Stimulated activated effector memory CD8-positive, alpha-beta T cell treated with anti-CD3 and anti-CD28 coated beads, Interleukin-12 subunit alpha, Interleukin-12 subunit beta, amount 100 ng/mL, for 72 hours (primary cell): ENCODE results near the gene TSPAN14.

Source experiments
- ATAC-seq: fragments of 150-1000 bp; cut with Tn5 transposase; 2 replicates; pipeline ENCODE4 v1.10.0; 2021
- DNase-seq, 2 donors: peaks; one replicate each; pipeline ENCODE4 v3.0.0; 2021 to 2022; ENCODE audit warnings: low spot score in 2 of 2
- H3K27ac Mint-ChIP-seq: one replicate; pipeline ENCODE4 v1.8.0; 2022; ENCODE audit warnings: mild to moderate bottlenecking, mixed read lengths
- H3K36me3 Mint-ChIP-seq: one replicate; pipeline ENCODE4 v1.8.0; 2022; ENCODE audit warnings: mild to moderate bottlenecking, mixed read lengths
- H3K4me1 Mint-ChIP-seq: one replicate; pipeline ENCODE4 v1.8.0; 2022; ENCODE audit warnings: mixed read lengths
- H3K4me3 Mint-ChIP-seq: one replicate; pipeline ENCODE4 v1.8.0; 2022; ENCODE audit warnings: mild to moderate bottlenecking, mixed read lengths
- H3K9me3 Mint-ChIP-seq: one replicate; pipeline ENCODE4 v1.8.0; 2022; ENCODE audit warnings: mixed read lengths

TSPAN14 gene

GRCh38 chr10:80485076-80485945, 31.2 kb downstream of the TSPAN14 start:
- Mint-ChIP-seq H3K4me1 (peaks cover 74% of the 10 kb centered on the region), H3K36me3 (peaks cover 43% of the 10 kb centered on the region), H3K9me3 (no peaks in the 10 kb centered on the region), H3K4me3 (peak overlapping the region; percentile 67), H3K27ac (peak overlapping the region; percentile 94)
- DNase-seq (no peak), ATAC-seq (peak; percentile 44)

GRCh38 chr10:80485946-80486764, 32.0 kb downstream of the TSPAN14 start:
- DNase-seq, result no peak
- H3K4me3 Mint-ChIP-seq, result peak overlapping the region; percentile 67
- no peak for ATAC-seq
- H3K4me1 Mint-ChIP-seq, result peaks cover 83% of the 10 kb centered on the region
- H3K27ac Mint-ChIP-seq, result peak overlapping the region; percentile 94
- no peaks in the 10 kb centered on the region for H3K9me3 Mint-ChIP-seq
- H3K36me3 Mint-ChIP-seq, result peaks cover 50% of the 10 kb centered on the region

- peaks cover 58% of the 10 kb centered on the region for H3K36me3 Mint-ChIP-seq
- ATAC-seq, result no peak
- H3K27ac Mint-ChIP-seq, result peak overlapping the region; percentile 94
These were observed 32.8 kb downstream of the TSPAN14 start for GRCh38 chr10:80486785-80487420.

GRCh38 chr10:80487421-80487785, 33.3 kb downstream of the TSPAN14 start:
- H3K36me3 Mint-ChIP-seq, result peaks cover 63% of the 10 kb centered on the region
- DNase-seq (no peak), ATAC-seq (peak; percentile 29)
- peak overlapping the region; percentile 94 for H3K27ac Mint-ChIP-seq
- H3K4me1 Mint-ChIP-seq, result peaks cover 95% of the 10 kb centered on the region
- peak overlapping the region; percentile 67 for H3K4me3 Mint-ChIP-seq
- H3K9me3 Mint-ChIP-seq, result no peaks in the 10 kb centered on the region

More at GRCh38 chr10:80486785-80487420, 32.8 kb downstream of the TSPAN14 start:
- Mint-ChIP-seq H3K4me3 (peak overlapping the region; percentile 67), H3K4me1 (peaks cover 90% of the 10 kb centered on the region), H3K9me3 (no peaks in the 10 kb centered on the region)
- DNase-seq, result no peak

- Mint-ChIP-seq H3K4me3 (peak overlapping the region; percentile 67), H3K4me1 (peaks cover 96% of the 10 kb centered on the region), H3K27ac (peak overlapping the region; percentile 94), H3K36me3 (peaks cover 67% of the 10 kb centered on the region), H3K9me3 (no peaks in the 10 kb centered on the region)
- ATAC-seq, result peak; percentile 86
- DNase-seq, result peak; percentile 50 to 79
These were observed 33.9 kb downstream of the TSPAN14 start for GRCh38 chr10:80487791-80488538.

GRCh38 chr10:80488539-80489066, 34.5 kb downstream of the TSPAN14 start:
- ATAC-seq, result no peak
- Mint-ChIP-seq H3K4me1 (peaks cover 96% of the 10 kb centered on the region), H3K36me3 (peaks cover 67% of the 10 kb centered on the region)

GRCh38 chr10:80489371-80490112, 35.4 kb downstream of the TSPAN14 start:
- H3K4me3 Mint-ChIP-seq, result no peak overlapping the region
- peaks cover 96% of the 10 kb centered on the region for H3K4me1 Mint-ChIP-seq
- peaks cover 62% of the 10 kb centered on the region for H3K36me3 Mint-ChIP-seq
- peak overlapping the region; percentile 94 for H3K27ac Mint-ChIP-seq
- DNase-seq (no peak), ATAC-seq (no peak)
- H3K9me3 Mint-ChIP-seq, result no peaks in the 10 kb centered on the region

More at GRCh38 chr10:80488539-80489066, 34.5 kb downstream of the TSPAN14 start:
- no peak for DNase-seq
- peak overlapping the region; percentile 94 for H3K27ac Mint-ChIP-seq
- no peaks in the 10 kb centered on the region for H3K9me3 Mint-ChIP-seq
- peak overlapping the region; percentile 67 for H3K4me3 Mint-ChIP-seq

- Mint-ChIP-seq H3K27ac (peak overlapping the region; percentile 94), H3K4me3 (no peak overlapping the region), H3K4me1 (peaks cover 90% of the 10 kb centered on the region), H3K36me3 (peaks cover 64% of the 10 kb centered on the region), H3K9me3 (no peaks in the 10 kb centered on the region)
- ATAC-seq (no peak), DNase-seq (no peak)
These were observed 37.4 kb downstream of the TSPAN14 start for GRCh38 chr10:80491251-80492102.

- H3K9me3 Mint-ChIP-seq, result peaks cover 5% of the 10 kb centered on the region
- ATAC-seq, result no peak
- H3K27ac Mint-ChIP-seq, result peak overlapping the region; percentile 39
- DNase-seq, result no peak
- H3K4me3 Mint-ChIP-seq, result peak overlapping the region; percentile 20
- peaks cover 68% of the 10 kb centered on the region for H3K36me3 Mint-ChIP-seq
- peaks cover 90% of the 10 kb centered on the region for H3K4me1 Mint-ChIP-seq
These were observed 38.9 kb downstream of the TSPAN14 start for GRCh38 chr10:80492848-80493521.

- H3K27ac Mint-ChIP-seq, result peak overlapping the region; percentile 39
- peaks cover 65% of the 10 kb centered on the region for H3K36me3 Mint-ChIP-seq
- ATAC-seq, result peak; percentile 74
- peaks cover 91% of the 10 kb centered on the region for H3K4me1 Mint-ChIP-seq
- peak overlapping the region; percentile 20 for H3K4me3 Mint-ChIP-seq
- no peak for DNase-seq
- H3K9me3 Mint-ChIP-seq, result peaks cover 5% of the 10 kb centered on the region
These were observed 39.5 kb downstream of the TSPAN14 start for GRCh38 chr10:80493522-80494051.

GRCh38 chr10:80496555-80497172, 42.6 kb downstream of the TSPAN14 start:
- DNase-seq (no peak), ATAC-seq (no peak)
- Mint-ChIP-seq H3K27ac (no peak overlapping the region), H3K36me3 (peaks cover 44% of the 10 kb centered on the region), H3K9me3 (peaks cover 5% of the 10 kb centered on the region), H3K4me3 (no peak overlapping the region), H3K4me1 (peaks cover 91% of the 10 kb centered on the region)
